ENCODE results near the gene KRTAP4-7. TPM values are rescaled to one million over a fixed set of nuclear protein-coding genes. Genes with fewer than 3 reads are reported as not detected.
"Not testable (repeated sequence)": the region's sequence is repeated elsewhere in the genome, so short reads cannot be mapped to it uniquely, and the experiment has no call there.

The KRTAP4-7 gene
- total RNA-seq, 2 experiments from 2014 or later, result not detected

GRCh38 chr17:41065016-41065689, 18.8 kb upstream of the KRTAP4-7 start:
- POLR2A ChIA-PET, CTCF ChIA-PET: not testable (repeated sequence)

GRCh38 chr17:41065829-41066624, 17.9 kb upstream of the KRTAP4-7 start, which contains the start of gene KRTAP2-4:
Gene KRTAP2-4, minus strand, starts transcription at chr17:41065879. Its CDS starts 34 bp downstream, at chr17:41065845.
- CTCF ChIA-PET, result no interaction called here
- POLR2A ChIA-PET, result no interaction called here

DNA sequence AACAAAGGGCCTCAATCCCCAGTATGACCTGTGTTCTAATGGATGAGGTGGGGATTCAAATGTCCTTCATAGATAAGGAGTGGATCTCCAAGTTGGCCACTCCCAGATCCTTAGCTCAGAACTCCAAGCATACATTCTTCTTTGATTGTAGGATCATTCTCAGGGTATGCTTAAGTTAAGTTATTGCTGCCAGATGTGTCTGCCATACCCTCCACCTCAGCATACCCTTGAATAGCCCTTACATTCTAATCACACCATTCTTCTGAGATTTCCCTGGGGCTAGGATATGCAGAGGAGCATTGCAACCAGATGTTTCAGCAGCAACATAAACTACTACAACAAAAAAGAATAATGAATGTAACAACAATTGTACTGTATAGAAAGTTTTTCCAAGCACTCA, 16.7 kb upstream of the KRTAP4-7 start:
- ChIA-PET CTCF (no interaction called here), POLR2A (no interaction called here)

- ChIA-PET POLR2A (no interaction called here), CTCF (no interaction called here)
These were observed 14.9 kb upstream of the KRTAP4-7 start for GRCh38 chr17:41069031-41069430.

- POLR2A ChIA-PET, result no interaction called here
- CTCF ChIA-PET, result no interaction called here
These were observed 12.2 kb upstream of the KRTAP4-7 start for GRCh38 chr17:41071606-41072360.

- POLR2A ChIA-PET, result no interaction called here
- CTCF ChIA-PET, result no interaction called here
These were observed 10.3 kb upstream of the KRTAP4-7 start for GRCh38 chr17:41073676-41074075.

- ChIA-PET CTCF (no interaction called here), POLR2A (no interaction called here)
These were observed 7.2 kb upstream of the KRTAP4-7 start for GRCh38 chr17:41076788-41077187.

DNA sequence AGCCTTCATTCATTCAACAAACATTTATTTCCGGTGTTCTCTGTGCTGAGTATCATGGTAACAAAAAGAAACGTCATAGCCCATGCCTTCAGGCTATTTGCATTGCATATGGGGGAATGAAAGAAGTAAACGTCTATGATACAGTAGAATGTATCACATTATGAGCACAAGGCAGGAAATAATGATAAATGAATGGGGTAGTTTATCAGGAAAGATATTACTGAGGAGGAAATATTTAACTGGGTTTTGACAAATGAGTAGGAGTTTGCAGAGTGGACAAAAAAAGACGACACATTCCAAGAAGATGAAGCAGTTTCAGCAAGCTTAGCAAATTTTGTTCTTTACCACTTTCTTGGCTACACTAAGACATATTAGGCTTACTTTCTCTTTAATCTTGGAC, 1.3 kb upstream of the KRTAP4-7 start:
- CTCF ChIA-PET, result no interaction called here

GRCh38 chr17:41083427-41083826, 523 bp upstream of the KRTAP4-7 start:
- POLR2A ChIA-PET, CTCF ChIA-PET: not testable (repeated sequence)

More for the DNA sequence above, 1.3 kb upstream of the KRTAP4-7 start:
- POLR2A ChIA-PET, result no interaction called here

- CTCF ChIA-PET, POLR2A ChIA-PET: not testable (repeated sequence)
These were observed 4.9 kb downstream of the KRTAP4-7 start for GRCh38 chr17:41088760-41089352.

GRCh38 chr17:41096055-41096454, 12.1 kb downstream of the KRTAP4-7 start:
- ChIA-PET CTCF (no interaction called here), POLR2A (no interaction called here)

DNA sequence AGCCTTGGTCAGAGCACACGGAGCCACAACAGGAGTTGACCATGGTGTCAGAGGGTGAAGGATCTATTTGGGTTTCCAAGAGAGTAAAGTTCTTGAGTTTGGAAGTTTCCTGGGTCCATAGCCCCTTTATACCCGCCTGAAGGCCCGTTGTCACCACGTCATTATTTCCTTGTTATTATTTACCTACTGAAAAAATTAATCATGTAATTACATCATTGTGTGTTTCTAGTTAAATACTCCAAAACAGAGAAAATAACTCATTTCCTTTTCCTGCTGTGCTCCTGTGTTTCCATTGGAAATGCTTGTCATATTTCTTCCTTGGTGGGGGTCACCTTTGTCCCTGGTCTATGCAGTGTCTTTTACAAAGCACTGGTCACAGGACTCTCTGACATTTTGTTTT, 14.1 kb downstream of the KRTAP4-7 start, which contains the start of gene KRTAP4-8:
TSS of gene KRTAP4-8 (minus strand) at position 101 of the 400 bp plus-strand sequence. CDS start at position 43, 58 bp downstream.
- CTCF ChIA-PET, result no interaction called here
- POLR2A ChIA-PET, result no interaction called here

- ChIA-PET CTCF (no interaction called here), POLR2A (no interaction called here)
These were observed 14.5 kb downstream of the KRTAP4-7 start for GRCh38 chr17:41098481-41098880.

GRCh38 chr17:41099682-41100480, 15.9 kb downstream of the KRTAP4-7 start:
- POLR2A ChIA-PET, CTCF ChIA-PET: not testable (repeated sequence)

GRCh38 chr17:41101586-41102259, 17.8 kb downstream of the KRTAP4-7 start, which contains the start of gene KRTAP4-16:
Gene KRTAP4-16, minus strand, starts transcription at chr17:41102209. Its CDS starts 0 bp downstream, at chr17:41102209.
- ChIA-PET CTCF (no interaction called here), POLR2A (no interaction called here)

DNA sequence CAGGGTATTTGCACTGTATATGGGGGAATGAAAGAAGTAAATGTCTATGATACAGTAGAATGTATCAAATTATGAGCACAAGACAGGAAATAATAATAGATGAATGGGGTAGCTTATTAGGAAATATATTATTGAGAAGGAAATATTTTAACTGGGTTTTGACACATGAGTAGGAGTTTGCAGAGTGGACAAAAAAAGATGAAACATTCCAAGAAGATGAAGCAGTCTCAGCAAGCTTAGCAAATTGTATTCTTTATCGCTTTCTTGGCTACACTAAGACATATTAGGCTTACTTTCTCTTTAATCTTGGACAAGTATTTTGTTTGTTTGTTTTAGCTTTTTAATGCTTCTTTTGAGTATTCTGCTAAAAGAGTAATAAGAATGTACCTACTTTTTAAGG, 19.9 kb downstream of the KRTAP4-7 start:
- CTCF ChIA-PET, result no interaction called here
- POLR2A ChIA-PET, result no interaction called here

DNA sequence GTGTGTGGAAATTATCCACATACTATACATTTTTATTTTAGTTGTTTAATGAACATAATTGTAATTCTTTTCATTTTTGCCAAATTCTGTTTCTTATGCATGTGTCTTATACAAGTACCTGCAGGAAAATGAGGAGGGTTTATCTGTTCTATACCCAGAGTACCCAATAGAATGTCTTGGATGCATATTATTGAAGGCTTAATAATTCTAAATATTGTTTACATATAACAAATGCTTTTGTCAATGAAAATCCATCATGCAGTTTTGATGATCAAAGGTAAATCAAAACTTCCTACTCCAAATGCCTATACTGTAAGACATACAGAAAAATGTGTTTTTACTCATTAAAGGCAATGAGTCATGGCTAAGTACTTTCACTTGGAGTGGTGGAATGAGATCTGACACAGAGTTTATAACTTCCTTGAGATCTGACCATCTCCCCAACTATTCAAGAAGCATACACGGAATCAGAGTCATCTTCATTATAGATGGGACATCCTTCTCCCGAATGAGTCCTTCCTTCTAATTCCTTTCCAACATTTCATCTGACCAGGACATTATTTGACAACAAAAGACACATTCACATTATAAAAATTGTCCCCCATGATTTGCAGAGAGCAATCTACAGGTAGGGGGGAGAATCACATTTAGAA, 20.6 kb downstream of the KRTAP4-7 start:
- POLR2A ChIA-PET, CTCF ChIA-PET: not testable (repeated sequence)

GRCh38 chr17:41105347-41105746, 21.4 kb downstream of the KRTAP4-7 start, which contains the start of gene KRTAP4-9:
Gene KRTAP4-9, plus strand, starts transcription at chr17:41105389. Its CDS starts 0 bp downstream, at chr17:41105389.
- POLR2A ChIA-PET, CTCF ChIA-PET: not testable (repeated sequence)
